Stimulated activated CD4-positive, alpha-beta T cell treated with anti-CD3 and anti-CD28 coated beads, Interleukin-1b, Interleukin-23, amount 100 ng/mL, for 1 hour (primary cell): Measurements from ENCODE around the gene CNOT6.
"Not testable (repeated sequence)": the region's sequence is repeated elsewhere in the genome, so short reads cannot be mapped to it uniquely, and the experiment has no call there.

Source experiments
- DNase-seq, 2 donors: peaks; one replicate each; pipeline ENCODE4 v3.0.0-alpha.2; 2020; ENCODE audit warnings: low read depth in 2 of 2

Gene CNOT6

DNA sequence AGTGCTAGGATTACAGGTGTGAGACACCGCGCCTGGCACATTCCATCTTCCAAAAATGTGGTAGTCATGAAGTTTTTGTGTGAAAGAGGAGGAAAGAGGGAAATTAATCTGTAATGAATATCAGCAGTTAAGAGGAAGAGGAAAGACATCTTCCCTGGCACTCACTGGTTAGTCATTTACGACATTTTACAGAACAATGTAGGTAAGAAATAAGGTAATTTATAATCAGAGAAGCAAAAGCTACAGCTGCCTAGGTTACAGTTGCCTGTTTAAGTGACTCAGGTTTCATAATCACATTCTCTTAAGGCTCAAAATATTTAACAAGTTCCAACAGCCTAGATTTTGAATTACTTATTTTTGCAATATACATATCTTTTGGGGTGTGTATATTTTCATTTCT lies 26.9 kb downstream of the CNOT6 start:
- DNase-seq, result no peak

DNA sequence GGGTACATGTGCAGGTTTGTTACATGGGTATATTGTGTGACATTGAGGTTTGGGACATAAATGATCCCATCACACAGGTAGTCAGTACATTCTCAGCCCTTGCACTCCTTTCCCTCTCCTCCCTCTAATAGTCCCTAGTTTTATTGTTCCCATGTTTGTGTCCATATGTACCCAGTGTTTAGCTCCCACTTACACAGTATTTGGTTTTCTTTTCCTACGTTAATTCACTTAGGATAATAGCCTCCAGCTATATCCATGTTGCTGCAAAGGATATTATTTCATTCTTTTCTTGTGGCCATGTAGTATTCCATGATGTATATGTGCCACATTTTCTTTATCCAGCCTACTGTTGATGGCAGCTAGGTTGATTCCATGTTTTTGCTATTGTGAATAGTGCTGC lies 27.4 kb downstream of the CNOT6 start:
- no peak for DNase-seq

DNA sequence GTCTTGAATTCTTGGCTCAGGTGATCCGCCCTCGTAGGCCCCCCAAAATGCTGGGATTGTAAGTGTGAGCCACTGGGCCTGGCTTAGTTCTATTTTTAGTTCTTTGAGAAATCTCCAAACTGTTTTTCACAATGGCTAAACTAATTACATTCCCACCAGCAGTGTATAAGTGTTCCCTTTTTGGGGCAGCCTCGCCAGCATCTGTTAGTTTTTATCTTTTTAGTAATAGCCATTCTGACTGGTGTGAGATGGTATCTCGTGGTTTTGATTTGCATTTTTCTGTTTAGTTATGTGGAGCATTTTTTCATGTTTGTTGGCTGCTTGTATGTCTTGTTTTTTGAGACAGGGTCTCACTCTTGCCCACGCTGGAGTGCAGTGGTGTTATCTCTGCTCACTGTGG lies 28.2 kb downstream of the CNOT6 start:
- DNase-seq, result no peak

DNA sequence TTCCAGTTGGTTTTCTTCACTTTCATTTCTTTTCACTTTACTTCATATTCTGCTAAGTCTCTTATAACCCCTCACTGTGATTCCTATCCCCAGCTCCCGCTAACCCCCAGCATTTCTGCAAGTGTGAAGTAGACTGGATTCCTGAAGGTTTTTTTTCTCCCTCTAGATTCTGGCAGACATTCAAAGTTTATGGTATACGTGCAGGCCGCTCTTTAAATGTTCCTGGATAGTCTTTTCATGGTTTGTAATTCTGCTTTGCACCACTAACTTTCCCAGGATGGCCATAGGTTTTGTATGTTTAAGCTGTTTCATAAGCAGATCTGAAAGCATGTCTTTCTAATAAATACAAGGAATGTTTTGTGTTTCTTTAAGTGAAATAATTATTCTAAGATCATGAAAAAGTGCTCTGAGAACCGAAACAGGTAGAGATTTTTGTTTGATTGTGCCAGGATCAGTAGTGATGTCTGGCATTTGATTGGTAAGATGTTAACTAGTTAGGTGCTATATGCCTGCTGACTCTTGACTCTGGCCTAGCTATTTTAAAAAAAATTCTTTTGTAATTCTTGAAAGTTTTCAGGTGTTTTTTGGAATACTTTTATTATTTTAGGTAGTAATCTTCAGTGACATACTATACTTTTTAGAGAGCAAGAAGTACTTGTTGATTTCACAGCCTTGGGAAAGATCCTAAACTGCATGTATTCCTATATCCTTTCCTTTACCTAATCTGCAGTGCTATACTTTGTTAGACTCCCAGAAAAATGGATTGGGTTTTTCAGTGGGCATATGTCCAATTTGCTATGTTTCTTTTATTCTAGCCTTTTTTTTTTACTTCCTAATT lies 29.7 kb downstream of the CNOT6 start:
- no peak for DNase-seq

- DNase-seq, result no peak
Observed at GRCh38 chr5:180525399-180525798, 31.2 kb downstream of the CNOT6 start.

DNA sequence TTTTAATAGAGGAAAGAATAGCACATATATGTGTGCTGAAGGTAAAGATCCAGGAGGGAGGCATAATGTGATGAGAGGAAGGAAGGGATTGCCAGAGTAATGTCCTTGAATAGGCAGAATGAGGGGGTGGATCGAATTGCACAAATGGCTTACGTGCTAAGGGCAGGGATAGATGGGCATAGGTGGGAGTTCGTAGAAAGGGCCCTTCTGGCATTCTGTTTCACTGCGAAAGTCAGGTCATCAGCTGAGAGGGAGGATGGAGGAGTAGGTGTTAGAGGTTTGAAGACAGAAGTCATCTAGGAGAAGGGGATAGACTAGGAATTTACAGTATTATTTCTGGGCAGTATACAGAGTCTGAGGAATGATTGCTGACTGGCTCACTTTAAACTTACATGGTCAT lies 32.1 kb downstream of the CNOT6 start:
- no peak for DNase-seq

DNA sequence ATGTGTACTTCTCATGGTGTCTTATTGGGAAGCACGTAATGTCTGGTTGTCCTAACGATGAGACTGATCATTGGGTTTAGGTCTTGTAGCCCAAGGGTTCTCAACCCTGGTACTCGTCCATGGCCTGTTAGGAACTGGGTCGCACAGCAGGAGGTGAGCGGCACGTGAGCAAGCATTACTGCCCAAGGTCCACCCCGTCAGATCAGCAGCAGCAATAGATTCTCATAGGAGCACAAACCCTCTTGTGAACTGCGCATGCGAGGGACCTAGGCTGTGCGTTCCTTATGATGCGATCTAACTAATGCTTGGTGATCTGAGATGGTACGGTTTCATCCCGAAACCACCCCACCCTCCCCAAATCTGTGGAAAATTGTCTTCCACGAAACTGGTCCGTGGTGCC lies 33.5 kb downstream of the CNOT6 start:
- DNase-seq, result no peak

DNA sequence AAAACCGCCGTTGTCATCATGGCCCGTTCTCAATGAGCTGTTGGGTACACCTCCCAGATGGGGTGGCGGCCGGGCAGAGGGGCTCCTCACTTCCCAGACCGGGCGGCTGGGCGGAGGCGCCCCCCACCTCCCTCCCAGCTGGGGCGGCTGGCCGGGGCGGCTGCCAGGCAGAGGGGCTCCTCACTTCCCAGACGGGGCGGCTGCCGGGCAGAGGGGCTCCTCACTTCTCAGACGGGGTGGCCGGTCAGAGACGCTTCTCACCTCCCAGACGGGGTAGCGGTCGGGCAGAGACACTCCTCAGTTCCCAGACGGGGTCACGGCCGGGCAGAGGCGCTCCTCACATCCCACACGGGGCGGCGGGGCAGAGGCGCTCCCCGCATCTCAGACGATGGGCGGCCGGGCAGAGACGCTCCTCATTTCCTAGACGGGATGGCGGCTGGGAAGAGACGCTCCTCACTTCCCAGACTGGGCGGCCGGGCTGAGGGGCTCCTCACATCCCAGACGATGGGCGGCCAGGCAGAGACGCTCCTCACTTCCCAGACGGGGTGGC lies 36.9 kb downstream of the CNOT6 start:
- not testable (repeated sequence) for DNase-seq

DNA sequence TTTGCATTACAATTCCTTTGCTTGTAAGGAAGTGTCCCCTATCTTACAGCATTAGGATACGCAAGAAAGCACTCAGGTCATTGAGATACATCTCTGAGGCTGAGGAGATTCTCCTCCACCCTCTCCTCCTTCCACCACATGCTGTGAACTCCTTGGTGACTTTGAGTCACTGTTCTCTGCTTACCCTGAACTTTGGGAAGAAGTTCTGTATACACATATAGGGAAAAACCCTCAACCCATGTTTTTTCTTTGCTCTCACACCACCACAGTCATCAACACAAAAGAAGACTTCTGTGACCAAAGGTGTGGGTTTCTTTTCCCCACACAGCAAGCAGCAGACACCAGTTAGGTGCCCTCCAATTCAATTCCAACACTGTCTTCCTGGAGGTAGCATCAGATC lies 38.1 kb downstream of the CNOT6 start:
- DNase-seq, result no peak

- DNase-seq, result no peak
Observed at GRCh38 chr5:180533845-180534244, 39.7 kb downstream of the CNOT6 start.

GRCh38 chr5:180535573-180535972 lies 41.4 kb downstream of the CNOT6 start:
- no peak for DNase-seq

DNA sequence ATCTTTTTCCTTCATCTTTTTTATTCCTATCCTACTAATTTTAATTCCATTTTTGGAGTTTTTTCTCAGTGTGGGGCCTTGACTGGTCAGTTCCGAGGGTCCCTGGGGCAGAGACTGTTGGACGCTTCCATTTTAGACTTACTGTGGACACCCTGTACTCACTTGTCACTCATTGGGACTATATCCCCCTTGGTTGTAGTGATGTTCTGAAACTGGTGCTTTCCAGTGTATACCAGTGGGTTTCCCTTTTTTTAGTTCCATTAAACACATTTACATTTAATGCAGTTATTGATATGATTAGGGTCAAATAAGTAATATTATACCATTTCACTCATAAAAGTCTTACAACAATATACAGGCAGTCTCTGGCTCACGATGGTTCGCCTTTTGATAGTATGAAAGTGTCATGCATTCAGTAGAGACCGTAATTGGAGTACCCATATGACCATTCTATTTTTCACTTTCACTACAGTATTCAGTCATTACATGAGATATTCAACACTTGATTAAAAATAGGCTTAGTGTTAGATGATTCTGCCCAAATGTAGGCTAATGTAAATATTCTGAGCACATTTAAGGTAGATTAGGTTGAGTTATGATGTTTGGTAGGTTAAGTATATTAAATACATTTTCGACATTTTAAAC lies 46.0 kb downstream of the CNOT6 start:
- DNase-seq, result no peak

DNA sequence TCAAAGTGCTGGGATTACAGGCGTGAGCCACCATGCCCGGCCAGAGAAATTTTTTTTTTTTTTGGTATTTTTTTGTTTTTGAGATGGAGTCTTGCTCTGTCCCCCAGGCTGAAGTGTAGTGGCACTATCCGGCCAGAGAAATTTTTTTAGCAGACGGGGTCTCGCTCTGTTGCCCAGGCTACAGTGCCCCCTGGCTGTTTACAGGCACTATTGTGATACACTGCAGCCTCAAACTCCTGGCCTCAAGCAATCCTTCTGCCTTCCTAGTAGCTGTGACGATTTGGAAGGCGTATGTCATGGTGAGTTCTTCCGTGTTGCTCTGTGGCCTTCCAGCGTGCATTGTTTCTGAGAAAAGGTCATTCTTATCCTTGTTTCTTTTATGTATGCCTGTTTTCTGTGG lies 47.5 kb downstream of the CNOT6 start:
- no peak for DNase-seq

DNA sequence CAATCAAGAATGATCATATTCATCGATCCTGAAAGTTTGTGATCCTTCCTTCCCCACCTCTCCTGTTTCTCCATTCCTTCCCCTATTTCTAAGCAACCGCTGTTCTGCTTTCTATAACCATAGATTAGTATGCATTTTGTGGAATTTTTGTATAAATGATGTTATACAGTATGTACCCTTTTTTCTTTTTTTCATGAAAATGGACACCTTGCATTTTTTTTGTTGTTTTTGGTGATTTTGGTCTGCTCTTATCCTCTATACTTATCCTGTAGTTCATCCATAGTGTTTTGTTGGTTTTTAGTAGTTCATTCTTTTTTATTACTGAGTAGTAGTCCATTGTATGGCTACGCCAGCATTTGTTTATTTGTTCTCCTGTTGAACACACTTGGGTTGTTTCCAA lies 51.1 kb downstream of the CNOT6 start:
- DNase-seq, result no peak

GRCh38 chr5:180548563-180548962 lies 54.4 kb downstream of the CNOT6 start:
- no peak for DNase-seq

GRCh38 chr5:180553530-180553929 lies 59.4 kb downstream of the CNOT6 start:
- no peak for DNase-seq

GRCh38 chr5:180555168-180555921 lies 61.2 kb downstream of the CNOT6 start:
- DNase-seq, result no peak

GRCh38 chr5:180557217-180557809 lies 63.1 kb downstream of the CNOT6 start:
- DNase-seq, result no peak

DNA sequence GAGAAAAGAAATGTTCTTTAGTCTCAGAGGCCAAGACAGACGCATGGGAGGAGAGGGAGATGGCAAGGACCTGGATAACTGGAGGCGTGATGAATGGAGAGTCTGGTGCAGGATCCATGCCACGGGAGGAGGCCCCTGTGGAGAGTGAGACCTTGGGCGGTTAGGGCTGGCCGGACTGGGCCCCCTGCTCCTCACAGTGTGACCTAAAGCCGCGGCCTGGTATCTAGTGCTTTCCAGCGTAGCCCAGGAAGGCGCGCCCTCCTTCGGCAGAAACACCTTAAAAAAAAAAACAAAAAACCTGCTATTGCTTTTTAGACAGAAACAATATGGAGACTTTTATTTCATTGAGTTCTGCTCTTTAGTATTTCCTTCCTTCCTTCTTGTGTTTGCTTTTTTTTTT lies 64.1 kb downstream of the CNOT6 start:
- no peak for DNase-seq

- no peak for DNase-seq
Observed at GRCh38 chr5:180563994-180564393, 69.8 kb downstream of the CNOT6 start.

DNA sequence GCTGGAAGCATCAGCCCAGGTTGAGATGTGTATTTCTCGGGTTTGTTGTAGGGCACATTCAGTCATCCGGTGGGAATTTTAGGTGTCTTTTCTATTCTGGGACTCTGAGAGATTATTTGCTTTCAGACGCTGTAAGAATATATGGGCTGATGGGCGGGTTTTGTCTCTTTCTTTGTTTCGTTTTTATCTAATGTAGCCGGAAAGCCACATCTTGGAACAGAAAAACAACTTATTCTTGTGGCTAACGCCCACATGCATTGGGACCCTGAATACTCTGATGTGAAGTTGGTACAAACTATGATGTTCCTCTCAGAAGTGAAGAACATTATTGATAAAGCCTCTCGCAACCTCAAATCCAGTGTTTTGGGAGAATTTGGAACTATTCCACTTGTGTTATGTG lies 74.7 kb downstream of the CNOT6 start:
- DNase-seq, result no peak

DNA sequence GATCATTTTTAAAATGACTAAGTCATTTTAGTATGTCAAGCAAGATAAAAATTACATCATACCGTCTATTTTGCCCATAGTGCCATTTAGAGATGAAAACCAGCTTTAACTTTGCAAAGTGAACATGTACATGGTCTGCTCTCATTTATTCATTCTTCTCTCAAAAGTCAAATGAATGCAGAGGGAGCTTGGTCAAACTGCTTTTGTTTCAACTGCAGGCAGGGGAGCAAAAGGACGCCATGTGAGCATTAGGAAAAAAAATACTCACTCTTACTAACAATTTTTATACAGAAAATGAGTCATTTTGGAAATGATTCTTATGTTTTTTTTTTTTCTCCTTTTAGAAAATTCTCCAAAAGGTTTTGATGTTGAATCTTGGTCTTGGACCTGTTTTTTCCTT lies 81.4 kb downstream of the CNOT6 start:
- no peak for DNase-seq
